HUES48 (cell line): ENCODE results near the gene VSTM1.

Experiments used
- H3K27ac ChIP-seq: one replicate; pipeline ENCODE4 v1.7.0; 2013; ENCODE audit warnings: low read depth, low read length, inconsistent platforms
- H3K27me3 ChIP-seq: 2 replicates; pipeline ENCODE4 v1.6.1; 2013; ENCODE audit warnings: mild to moderate bottlenecking, low read length; ENCODE audit not compliant: control insufficient read depth, insufficient read depth
- H3K36me3 ChIP-seq: 2 replicates; pipeline ENCODE4 v1.6.1; 2013; ENCODE audit warnings: low read length; ENCODE audit not compliant: control insufficient read depth, insufficient read depth
- H3K4me1 ChIP-seq: 2 replicates; pipeline ENCODE4 v1.6.1; 2013; ENCODE audit warnings: mild to moderate bottlenecking, low read length; ENCODE audit not compliant: control insufficient read depth, insufficient read depth
- H3K4me3 ChIP-seq: 2 replicates; pipeline ENCODE4 v1.5.1; 2013; ENCODE audit warnings: mild to moderate bottlenecking, low read depth, low read length
- H3K9ac ChIP-seq: 2 replicates; pipeline ENCODE4 v1.6.1; 2013; ENCODE audit warnings: mild to moderate bottlenecking, low read depth, low read length, moderate library complexity
- H3K9me3 ChIP-seq: 2 replicates; pipeline ENCODE4 v1.6.1; 2013; ENCODE audit warnings: low read length; ENCODE audit not compliant: control insufficient read depth, insufficient read depth

The VSTM1 gene

GRCh38 chr19:54010474-54010873 is 53.2 kb downstream of the VSTM1 start:
- no peaks in the 10 kb centered on the region for H3K27me3 ChIP-seq
- H3K9me3 ChIP-seq = no peaks in the 10 kb centered on the region
- no peak overlapping the region for H3K9ac ChIP-seq
- H3K4me1 ChIP-seq = peaks cover 6% of the 10 kb centered on the region; the same call in 1 of the 2 replicates
- no peaks in the 10 kb centered on the region for H3K36me3 ChIP-seq
- no peak overlapping the region for H3K4me3 ChIP-seq
- no peak overlapping the region for H3K27ac ChIP-seq

DNA sequence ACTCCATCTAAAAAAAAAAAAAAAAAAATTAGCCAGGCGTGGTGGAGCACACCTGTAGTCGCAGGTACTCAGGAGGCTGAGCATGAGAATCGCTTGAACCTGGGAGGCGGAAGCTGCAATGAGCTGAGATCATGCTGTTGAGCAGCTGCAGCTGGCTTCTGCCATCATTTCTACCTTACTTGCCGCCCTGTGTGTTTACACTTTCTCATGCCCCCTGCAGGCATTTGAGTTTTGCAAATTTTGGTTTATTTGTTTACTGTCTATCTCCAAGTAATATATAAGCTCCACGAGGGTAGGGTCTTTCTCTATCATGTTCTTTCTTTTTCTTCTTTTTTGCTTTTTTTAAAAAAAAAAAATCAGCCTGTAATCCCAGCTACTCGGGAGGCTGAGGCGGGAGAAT is 54.3 kb downstream of the VSTM1 start:
- H3K9me3 ChIP-seq = no peaks in the 10 kb centered on the region
- no peaks in the 10 kb centered on the region for H3K36me3 ChIP-seq
- H3K27me3 ChIP-seq = no peaks in the 10 kb centered on the region
- H3K9ac ChIP-seq = no peak overlapping the region
- no peak overlapping the region for H3K4me3 ChIP-seq
- no peak overlapping the region for H3K27ac ChIP-seq
- peaks cover 6% of the 10 kb centered on the region; the same call in 1 of the 2 replicates for H3K4me1 ChIP-seq

- Histone ChIP-seq H3K27me3 (peaks cover 9% of the 10 kb centered on the region; the same call in 1 of the 2 replicates), H3K9ac (no peak overlapping the region), H3K36me3 (no peaks in the 10 kb centered on the region), H3K4me1 (peaks cover 5% of the 10 kb centered on the region; the same call in 1 of the 2 replicates), H3K27ac (no peak overlapping the region), H3K4me3 (no peak overlapping the region), H3K9me3 (no peaks in the 10 kb centered on the region)
Observed at GRCh38 chr19:54002495-54003315, 61.0 kb downstream of the VSTM1 start.

DNA sequence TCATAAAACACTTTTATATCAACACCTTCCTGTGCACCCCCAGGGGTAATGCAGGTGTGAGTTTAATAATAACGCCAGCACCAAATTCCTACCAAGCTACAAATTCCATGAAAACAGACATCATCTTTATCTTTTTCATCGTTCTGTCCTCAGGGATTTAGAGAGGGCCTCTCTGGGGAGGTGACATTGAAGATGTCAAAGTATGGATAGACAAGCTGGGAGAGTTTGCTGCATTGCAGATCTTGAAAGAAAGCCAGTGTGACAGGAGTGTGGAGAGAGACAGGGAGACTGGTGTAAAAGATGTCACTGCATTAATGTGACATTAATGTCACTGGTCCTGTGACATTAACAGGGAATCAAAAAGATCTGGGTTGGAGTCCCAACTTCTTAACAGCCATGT is 62.2 kb downstream of the VSTM1 start:
- no peak overlapping the region for H3K4me3 ChIP-seq
- H3K9me3 ChIP-seq = no peaks in the 10 kb centered on the region
- no peaks in the 10 kb centered on the region for H3K36me3 ChIP-seq
- no peak overlapping the region for H3K9ac ChIP-seq
- no peak overlapping the region for H3K27ac ChIP-seq
- H3K4me1 ChIP-seq = peaks cover 5% of the 10 kb centered on the region; the same call in 1 of the 2 replicates
- H3K27me3 ChIP-seq = peaks cover 9% of the 10 kb centered on the region; the same call in 1 of the 2 replicates

- Histone ChIP-seq H3K4me3 (no peak overlapping the region), H3K36me3 (no peaks in the 10 kb centered on the region), H3K27ac (no peak overlapping the region), H3K27me3 (peaks cover 15% of the 10 kb centered on the region), H3K4me1 (peaks cover 5% of the 10 kb centered on the region; the same call in 1 of the 2 replicates), H3K9me3 (no peaks in the 10 kb centered on the region), H3K9ac (no peak overlapping the region)
Observed at GRCh38 chr19:53999694-54000093, 64.0 kb downstream of the VSTM1 start.

- H3K4me3 ChIP-seq = no peak overlapping the region
- no peaks in the 10 kb centered on the region for H3K36me3 ChIP-seq
- peaks cover 28% of the 10 kb centered on the region for H3K27me3 ChIP-seq
- H3K4me1 ChIP-seq = peaks cover 5% of the 10 kb centered on the region; the same call in 1 of the 2 replicates
- H3K9ac ChIP-seq = no peak overlapping the region
- H3K9me3 ChIP-seq = no peaks in the 10 kb centered on the region
- no peak overlapping the region for H3K27ac ChIP-seq
Observed at GRCh38 chr19:53998223-53998622, 65.5 kb downstream of the VSTM1 start.

GRCh38 chr19:53994811-53995210 is 68.9 kb downstream of the VSTM1 start:
- Histone ChIP-seq H3K4me1 (peaks cover 7% of the 10 kb centered on the region; the same call in 1 of the 2 replicates), H3K27ac (no peak overlapping the region), H3K36me3 (no peaks in the 10 kb centered on the region), H3K9me3 (no peaks in the 10 kb centered on the region), H3K9ac (no peak overlapping the region), H3K4me3 (no peak overlapping the region), H3K27me3 (peaks cover 38% of the 10 kb centered on the region)

GRCh38 chr19:53993448-53993847 is 70.2 kb downstream of the VSTM1 start:
- H3K36me3 ChIP-seq = no peaks in the 10 kb centered on the region
- H3K27me3 ChIP-seq = peaks cover 31% of the 10 kb centered on the region
- H3K9me3 ChIP-seq = no peaks in the 10 kb centered on the region
- peaks cover 7% of the 10 kb centered on the region; the same call in 1 of the 2 replicates for H3K4me1 ChIP-seq
- no peak overlapping the region for H3K9ac ChIP-seq
- no peak overlapping the region for H3K27ac ChIP-seq
- no peak overlapping the region for H3K4me3 ChIP-seq

DNA sequence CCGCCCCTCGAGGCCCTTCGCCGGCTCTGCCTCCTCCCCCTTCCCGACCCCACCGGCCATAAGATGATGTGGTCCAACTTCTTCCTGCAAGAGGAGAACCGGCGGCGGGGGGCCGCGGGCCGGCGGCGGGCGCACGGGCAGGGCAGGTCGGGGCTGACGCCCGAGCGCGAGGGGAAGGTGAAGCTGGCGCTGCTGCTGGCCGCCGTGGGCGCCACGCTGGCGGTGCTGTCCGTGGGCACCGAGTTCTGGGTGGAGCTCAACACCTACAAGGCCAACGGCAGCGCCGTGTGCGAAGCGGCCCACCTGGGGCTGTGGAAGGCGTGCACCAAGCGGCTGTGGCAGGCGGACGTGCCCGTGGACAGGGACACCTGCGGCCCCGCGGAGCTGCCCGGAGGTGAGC is 70.9 kb downstream of the VSTM1 start:
- H3K9me3 ChIP-seq = no peaks in the 10 kb centered on the region
- peaks cover 31% of the 10 kb centered on the region for H3K27me3 ChIP-seq
- no peak overlapping the region for H3K4me3 ChIP-seq
- no peak overlapping the region for H3K27ac ChIP-seq
- H3K4me1 ChIP-seq = peaks cover 3% of the 10 kb centered on the region; the same call in 1 of the 2 replicates
- H3K9ac ChIP-seq = no peak overlapping the region
- H3K36me3 ChIP-seq = no peaks in the 10 kb centered on the region

DNA sequence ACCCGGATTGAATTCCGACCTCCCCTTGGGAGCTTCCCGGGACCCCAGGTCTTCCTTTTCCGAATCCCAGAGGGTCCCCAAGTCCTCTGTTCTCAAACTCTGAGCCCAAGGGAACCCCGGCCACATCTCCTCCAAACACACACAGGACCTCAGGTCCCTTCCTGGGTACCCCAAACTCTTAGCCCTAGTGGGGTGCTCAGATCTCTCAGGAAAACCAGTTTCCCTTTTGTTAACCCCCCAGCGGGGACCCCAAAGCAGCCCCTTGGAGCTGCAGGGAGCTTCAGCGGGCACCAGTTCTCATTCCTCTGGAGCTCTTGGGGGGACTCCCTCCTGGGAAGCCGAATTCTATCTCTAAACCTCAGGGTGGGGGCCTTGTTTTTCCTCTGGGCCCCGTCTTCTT is 71.5 kb downstream of the VSTM1 start:
- Histone ChIP-seq H3K9ac (no peak overlapping the region), H3K27ac (no peak overlapping the region), H3K9me3 (no peaks in the 10 kb centered on the region), H3K36me3 (no peaks in the 10 kb centered on the region), H3K4me1 (peaks cover 3% of the 10 kb centered on the region; the same call in 1 of the 2 replicates), H3K4me3 (peak overlapping the region; percentile 61; the same call in 1 of the 2 replicates), H3K27me3 (peaks cover 31% of the 10 kb centered on the region)
